Tibial artery (tissue), 4 donors: ENCODE measurements around the gene EPHB2.

Experiments used
- DNase-seq, 2 donors: peaks; one replicate each; pipeline ENCODE4 v3.0.0-alpha.2; 2019
- H3K27ac ChIP-seq, 2 donors: fragments of 200-600 bp; sonication (generic) in 1 of 2; 1 replicate in 1 of 2; 2 replicates in 1 of 2; pipeline ENCODE4 v1.5.1; 2018 to 2019; ENCODE audit warnings: mild to moderate bottlenecking in 1 of 2
- H3K27me3 ChIP-seq, 2 donors: fragments of 200-600 bp; sonication (generic) in 1 of 2; one replicate each; pipeline versions ENCODE4 v1.5.1 to v1.6.0; 2016 to 2019
- H3K36me3 ChIP-seq, 3 donors: fragments of 200-600 bp; sonication (generic) in 2 of 3; one replicate each; pipeline ENCODE4 v1.5.1; 2016 to 2019; ENCODE audit warnings: mild to moderate bottlenecking in 2 of 3
- H3K4me1 ChIP-seq, 4 donors: fragments of 200-600 bp; sonication (generic) in 2 of 4; 1 replicate in 3 of 4; 2 replicates in 1 of 4; pipeline ENCODE4 v1.5.1; 2016 to 2019
- H3K4me3 ChIP-seq, 2 donors: fragments of 200-600 bp; sonication (generic) in 1 of 2; 1 replicate in 1 of 2; 2 replicates in 1 of 2; pipeline ENCODE4 v1.5.1; 2018 to 2019; ENCODE audit warnings: mild to moderate bottlenecking in 2 of 2
- H3K9me3 ChIP-seq, 3 donors: fragments of 200-600 bp; sonication (generic) in 1 of 3; one replicate each; pipeline ENCODE4 v1.5.1; 2016 to 2019
- intact Hi-C: fragments of 100-400 bp; cut with DNase I; formaldehyde crosslinking; loops from one replicate; pipeline ENCODE4 v1.15.0; 2023; ENCODE audit warnings: low total_unique reads
- TF ChIP-seq, protein P1 (sequence below), 2 experiments: fragments of 200-600 bp in 1 of 2; fragments of 450-650 bp in 1 of 2; IDR thresholded peaks; one replicate each; pipeline ENCODE4 v1.5.1; 2017 to 2019; ENCODE audit warnings: antibody characterized with exemption in 2 of 2, mild to moderate bottlenecking in 1 of 2, moderate library complexity in 1 of 2

EPHB2 gene

DNA sequence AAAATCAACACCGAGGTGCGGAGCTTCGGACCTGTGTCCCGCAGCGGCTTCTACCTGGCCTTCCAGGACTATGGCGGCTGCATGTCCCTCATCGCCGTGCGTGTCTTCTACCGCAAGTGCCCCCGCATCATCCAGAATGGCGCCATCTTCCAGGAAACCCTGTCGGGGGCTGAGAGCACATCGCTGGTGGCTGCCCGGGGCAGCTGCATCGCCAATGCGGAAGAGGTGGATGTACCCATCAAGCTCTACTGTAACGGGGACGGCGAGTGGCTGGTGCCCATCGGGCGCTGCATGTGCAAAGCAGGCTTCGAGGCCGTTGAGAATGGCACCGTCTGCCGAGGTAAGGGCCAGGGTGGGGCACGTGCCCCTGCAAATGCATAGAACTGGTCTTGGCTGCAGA lies 74.1 kb downstream of the EPHB2 start:
- DNase-seq: no peak
- Histone ChIP-seq H3K36me3 (no peaks in the 10 kb centered on the region), H3K27ac (no peak overlapping the region), H3K27me3 (peaks cover 0 to 8% of the 10 kb centered on the region in 2 donors), H3K4me3 (no peak overlapping the region), H3K9me3 (no peaks in the 10 kb centered on the region), H3K4me1 (no peaks in the 10 kb centered on the region)
- TF ChIP-seq, protein P1, sequence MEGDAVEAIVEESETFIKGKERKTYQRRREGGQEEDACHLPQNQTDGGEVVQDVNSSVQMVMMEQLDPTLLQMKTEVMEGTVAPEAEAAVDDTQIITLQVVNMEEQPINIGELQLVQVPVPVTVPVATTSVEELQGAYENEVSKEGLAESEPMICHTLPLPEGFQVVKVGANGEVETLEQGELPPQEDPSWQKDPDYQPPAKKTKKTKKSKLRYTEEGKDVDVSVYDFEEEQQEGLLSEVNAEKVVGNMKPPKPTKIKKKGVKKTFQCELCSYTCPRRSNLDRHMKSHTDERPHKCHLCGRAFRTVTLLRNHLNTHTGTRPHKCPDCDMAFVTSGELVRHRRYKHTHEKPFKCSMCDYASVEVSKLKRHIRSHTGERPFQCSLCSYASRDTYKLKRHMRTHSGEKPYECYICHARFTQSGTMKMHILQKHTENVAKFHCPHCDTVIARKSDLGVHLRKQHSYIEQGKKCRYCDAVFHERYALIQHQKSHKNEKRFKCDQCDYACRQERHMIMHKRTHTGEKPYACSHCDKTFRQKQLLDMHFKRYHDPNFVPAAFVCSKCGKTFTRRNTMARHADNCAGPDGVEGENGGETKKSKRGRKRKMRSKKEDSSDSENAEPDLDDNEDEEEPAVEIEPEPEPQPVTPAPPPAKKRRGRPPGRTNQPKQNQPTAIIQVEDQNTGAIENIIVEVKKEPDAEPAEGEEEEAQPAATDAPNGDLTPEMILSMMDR (IDR thresholded peaks at IDR 0.05): no peak
- intact Hi-C loops: no loop called here

- no peak overlapping the region for H3K4me3 ChIP-seq
- TF ChIP-seq, protein P1 (IDR thresholded peaks at IDR 0.05): no peak
- H3K36me3 ChIP-seq: no peaks in the 10 kb centered on the region
- DNase-seq: no peak
- H3K4me1 ChIP-seq: peaks cover 0 to 4% (median 0%) of the 10 kb centered on the region in 4 donors
- intact Hi-C loops: no loop called here
- H3K27ac ChIP-seq: no peak overlapping the region
- H3K9me3 ChIP-seq: no peaks in the 10 kb centered on the region
- peaks cover 0 to 8% of the 10 kb centered on the region in 2 donors for H3K27me3 ChIP-seq
These were observed 75.5 kb downstream of the EPHB2 start for GRCh38 chr1:22786101-22786500.

DNA sequence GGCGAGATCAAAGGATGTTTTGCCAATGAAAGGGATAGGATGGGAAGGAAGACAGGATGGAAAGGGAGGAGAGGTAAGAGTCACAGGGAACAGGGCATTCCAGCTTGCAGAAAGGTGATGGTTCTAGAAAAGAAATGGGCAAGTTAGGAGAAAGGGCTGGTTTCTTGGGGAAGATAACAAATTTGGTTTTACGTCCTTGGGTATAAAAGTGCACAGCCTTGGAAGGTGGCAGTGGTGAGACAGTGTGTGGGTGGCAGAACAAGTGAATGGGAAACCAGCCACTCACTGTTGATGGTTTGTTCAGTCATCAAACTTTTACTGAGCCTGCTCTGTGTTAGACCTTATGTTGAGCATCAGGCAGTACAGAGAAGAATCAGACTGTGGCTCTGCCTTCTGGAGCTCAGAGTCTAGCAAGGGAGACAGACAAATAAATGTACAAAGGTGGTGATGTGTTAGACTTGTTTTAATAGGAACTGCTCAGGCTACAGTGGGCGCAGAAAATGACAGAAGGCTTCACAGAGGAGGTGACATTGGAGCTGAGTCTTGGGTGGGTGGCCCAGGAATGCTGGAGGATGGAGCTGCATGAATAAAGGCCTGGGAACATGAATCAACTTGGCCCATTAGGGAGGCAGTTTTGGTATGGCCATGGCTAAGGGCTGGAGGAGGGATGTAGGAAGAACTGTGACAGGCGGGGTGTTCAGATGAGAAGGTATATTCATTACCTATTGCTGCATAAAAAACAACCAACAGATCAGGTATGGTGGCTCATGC lies 76.3 kb downstream of the EPHB2 start:
- H3K36me3 ChIP-seq: no peaks in the 10 kb centered on the region
- peaks cover 0 to 8% of the 10 kb centered on the region in 2 donors for H3K27me3 ChIP-seq
- no peaks in the 10 kb centered on the region for H3K9me3 ChIP-seq
- no peak for DNase-seq
- H3K4me1 ChIP-seq: peaks cover 0 to 4% (median 0%) of the 10 kb centered on the region in 4 donors
- no peak overlapping the region for H3K27ac ChIP-seq
- no peak overlapping the region for H3K4me3 ChIP-seq
- intact Hi-C loops: no loop called here
- TF ChIP-seq, protein P1 (IDR thresholded peaks at IDR 0.05): no peak

- no peaks in the 10 kb centered on the region for H3K9me3 ChIP-seq
- intact Hi-C loops: no loop called here
- no peak for DNase-seq
- H3K27me3 ChIP-seq: peaks cover 0 to 8% of the 10 kb centered on the region in 2 donors
- H3K4me3 ChIP-seq: no peak overlapping the region
- H3K27ac ChIP-seq: no peak overlapping the region
- TF ChIP-seq, protein P1 (IDR thresholded peaks at IDR 0.05): no peak
- peaks cover 0 to 4% (median 0%) of the 10 kb centered on the region in 4 donors for H3K4me1 ChIP-seq
- H3K36me3 ChIP-seq: no peaks in the 10 kb centered on the region
These were observed 77.0 kb downstream of the EPHB2 start for GRCh38 chr1:22787636-22788035.

DNA sequence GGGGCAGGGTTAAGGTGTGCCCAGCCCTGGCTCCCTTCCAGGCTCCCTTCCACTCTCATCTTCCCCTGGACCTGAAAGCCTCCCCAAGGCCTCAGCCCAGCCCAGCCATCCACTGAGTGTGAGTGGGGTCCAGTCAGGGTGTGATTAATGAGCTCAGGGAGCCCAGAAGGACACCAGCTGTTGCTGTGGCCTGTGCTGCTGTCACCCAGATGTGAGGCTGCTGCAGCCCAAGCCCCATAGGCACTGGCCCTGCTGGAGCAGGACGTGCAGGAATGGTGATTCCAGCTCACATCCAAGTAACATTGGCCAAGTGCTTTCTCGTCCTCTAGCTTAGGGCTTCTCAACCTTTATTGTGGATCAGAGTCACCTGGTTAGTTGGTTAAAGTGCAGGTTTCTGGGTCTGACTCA lies 77.6 kb downstream of the EPHB2 start:
- Histone ChIP-seq H3K4me3 (no peak overlapping the region), H3K27ac (no peak overlapping the region), H3K9me3 (no peaks in the 10 kb centered on the region), H3K36me3 (no peaks in the 10 kb centered on the region), H3K4me1 (peaks cover 0 to 4% (median 0%) of the 10 kb centered on the region in 4 donors), H3K27me3 (peaks cover 0 to 8% of the 10 kb centered on the region in 2 donors)
- intact Hi-C loops: no loop called here
- TF ChIP-seq, protein P1 (IDR thresholded peaks at IDR 0.05): no peak
- no peak for DNase-seq
